ENCODE results near the gene TPP2.

DNA sequence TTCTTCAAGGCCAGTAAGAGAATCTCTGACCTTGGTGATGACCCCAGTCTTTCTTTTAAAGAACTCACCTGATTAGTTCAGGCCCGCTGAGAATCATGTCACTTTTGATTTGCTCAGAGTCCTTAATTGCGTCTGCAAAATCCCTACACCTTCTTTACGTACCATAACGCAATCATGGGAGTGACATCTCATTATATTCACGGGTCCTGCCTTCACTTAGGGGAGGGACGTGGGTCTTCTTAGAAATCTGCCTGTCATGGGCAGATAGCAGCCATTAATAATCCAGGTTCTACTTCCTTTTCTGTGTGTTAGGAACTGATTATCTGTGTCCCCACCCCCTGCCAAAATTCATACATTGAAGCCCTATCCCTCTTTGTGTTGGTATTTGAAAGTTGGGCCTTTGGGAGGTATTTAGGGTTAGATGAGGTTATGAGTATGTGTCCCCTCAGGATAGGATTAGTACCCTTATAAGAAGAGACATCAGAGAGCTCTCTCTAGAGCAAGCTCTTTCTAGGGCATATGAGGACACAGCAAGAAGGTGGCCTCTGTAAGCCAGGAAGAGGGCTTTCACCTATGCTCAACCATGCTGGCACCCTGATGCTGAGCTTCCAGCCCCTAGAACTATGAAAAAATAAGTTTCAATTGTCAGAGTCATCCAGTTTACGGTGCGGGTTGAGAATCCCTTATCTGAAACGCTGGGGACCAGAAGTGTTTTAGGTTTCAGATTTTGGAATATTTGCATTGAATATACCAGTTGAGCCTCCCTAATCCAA lies 9.9 kb downstream of the TPP2 start:
- TF ChIP-seq, protein P1, sequence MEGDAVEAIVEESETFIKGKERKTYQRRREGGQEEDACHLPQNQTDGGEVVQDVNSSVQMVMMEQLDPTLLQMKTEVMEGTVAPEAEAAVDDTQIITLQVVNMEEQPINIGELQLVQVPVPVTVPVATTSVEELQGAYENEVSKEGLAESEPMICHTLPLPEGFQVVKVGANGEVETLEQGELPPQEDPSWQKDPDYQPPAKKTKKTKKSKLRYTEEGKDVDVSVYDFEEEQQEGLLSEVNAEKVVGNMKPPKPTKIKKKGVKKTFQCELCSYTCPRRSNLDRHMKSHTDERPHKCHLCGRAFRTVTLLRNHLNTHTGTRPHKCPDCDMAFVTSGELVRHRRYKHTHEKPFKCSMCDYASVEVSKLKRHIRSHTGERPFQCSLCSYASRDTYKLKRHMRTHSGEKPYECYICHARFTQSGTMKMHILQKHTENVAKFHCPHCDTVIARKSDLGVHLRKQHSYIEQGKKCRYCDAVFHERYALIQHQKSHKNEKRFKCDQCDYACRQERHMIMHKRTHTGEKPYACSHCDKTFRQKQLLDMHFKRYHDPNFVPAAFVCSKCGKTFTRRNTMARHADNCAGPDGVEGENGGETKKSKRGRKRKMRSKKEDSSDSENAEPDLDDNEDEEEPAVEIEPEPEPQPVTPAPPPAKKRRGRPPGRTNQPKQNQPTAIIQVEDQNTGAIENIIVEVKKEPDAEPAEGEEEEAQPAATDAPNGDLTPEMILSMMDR (IDR thresholded peaks at IDR 0.05 in 8 of 11, conservative IDR thresholded peaks at IDR 0.05 in 3 of 11): no peak
- TF ChIP-seq POLR2A (IDR thresholded peaks at IDR 0.05): no peak
